ENCODE measurements around the gene PROC.
"Not testable (repeated sequence)": the region's sequence is repeated elsewhere in the genome, so short reads cannot be mapped to it uniquely, and the experiment has no call there.

PROC gene

DNA sequence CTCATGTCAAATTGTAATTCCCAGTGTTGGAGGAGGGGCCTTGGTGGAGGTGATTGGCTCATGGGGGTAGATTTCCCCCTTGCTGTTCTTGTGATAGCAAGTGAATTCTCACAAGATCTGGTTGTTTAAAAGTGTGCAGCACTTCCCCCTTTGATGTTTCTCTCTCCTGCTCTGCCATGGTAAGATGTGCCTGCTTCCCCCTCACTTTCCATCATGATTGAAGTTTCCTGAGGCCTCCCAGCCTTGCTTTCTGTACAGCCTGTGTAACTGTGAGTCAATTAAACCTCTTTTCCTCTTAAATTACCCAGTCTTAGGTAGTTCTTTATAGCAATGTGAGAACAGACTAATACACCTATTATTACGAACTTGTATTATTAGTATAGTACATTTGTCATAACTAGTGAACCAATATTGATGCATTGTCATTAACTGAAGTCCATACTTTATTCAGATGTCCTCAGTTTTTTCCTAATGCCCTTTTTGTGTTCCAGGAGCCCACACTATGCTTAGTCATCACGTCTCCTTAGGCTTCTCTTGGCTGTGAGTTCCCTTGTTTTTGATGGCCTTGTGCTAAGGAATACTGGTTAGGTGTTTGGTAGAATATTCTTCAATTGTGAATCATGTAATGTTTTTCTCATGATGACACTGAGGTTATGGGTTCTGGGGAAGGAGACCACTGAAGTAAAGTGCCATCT is 25.9 kb upstream of the PROC start:
- intact Hi-C loops (cut with DNase I): no loop called here
- no peak for DNase-seq

DNA sequence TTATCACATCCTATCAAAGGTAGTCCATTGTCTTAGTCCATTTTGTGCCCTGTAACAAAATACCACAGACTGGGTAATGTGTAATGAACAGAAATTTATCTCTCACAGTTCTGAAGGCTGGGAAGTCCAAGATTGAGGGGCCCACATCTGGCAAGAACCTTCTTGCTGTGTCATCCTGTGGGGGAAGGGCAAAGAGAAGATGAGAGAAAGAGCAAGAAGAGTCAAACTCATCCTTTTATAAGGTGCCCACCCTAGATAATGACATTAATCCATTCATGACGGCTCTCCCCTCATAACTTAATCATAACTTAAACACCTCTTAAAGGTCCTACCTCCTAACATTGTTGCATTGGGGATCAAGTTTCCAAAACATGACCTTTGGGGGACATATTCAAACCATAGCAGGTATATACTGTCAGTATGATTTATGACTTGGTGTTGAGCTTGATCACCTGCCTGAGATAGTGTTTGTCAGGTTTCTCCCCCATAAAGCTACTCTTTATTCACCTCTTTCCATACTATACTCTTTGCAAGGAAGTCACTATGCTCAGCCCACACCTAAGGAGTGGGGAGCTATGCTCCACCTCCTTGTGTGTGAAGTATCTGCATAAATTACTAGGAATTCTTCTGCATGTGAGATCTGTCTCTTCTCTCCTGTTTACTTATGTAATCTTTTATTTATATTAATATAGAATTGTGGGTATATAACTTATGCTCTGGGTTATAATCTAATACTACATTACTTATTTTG is 25.2 kb upstream of the PROC start:
- DNase-seq: no peak
- intact Hi-C loops (cut with DNase I): no loop called here

DNA sequence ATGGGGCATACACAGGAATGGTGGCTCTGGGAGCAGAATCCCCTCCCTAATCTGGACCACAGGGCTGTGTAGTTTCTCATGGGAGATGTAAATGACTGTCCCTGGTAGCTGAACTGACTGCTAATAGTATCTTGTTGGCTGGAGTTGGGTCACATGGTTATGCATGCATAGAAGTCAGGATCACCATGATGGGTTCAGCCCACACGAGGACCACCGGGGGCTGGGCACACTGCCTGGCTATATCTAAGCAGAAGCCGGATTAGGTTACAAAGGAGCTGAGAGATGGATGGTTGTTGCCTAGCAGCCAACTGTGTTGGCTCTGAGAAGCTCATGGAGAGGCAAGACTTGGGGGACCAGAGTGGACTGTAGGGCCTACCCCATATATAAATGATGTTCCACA is 23.7 kb upstream of the PROC start:
- DNase-seq: no peak
- intact Hi-C loops (cut with DNase I): no loop called here

DNA sequence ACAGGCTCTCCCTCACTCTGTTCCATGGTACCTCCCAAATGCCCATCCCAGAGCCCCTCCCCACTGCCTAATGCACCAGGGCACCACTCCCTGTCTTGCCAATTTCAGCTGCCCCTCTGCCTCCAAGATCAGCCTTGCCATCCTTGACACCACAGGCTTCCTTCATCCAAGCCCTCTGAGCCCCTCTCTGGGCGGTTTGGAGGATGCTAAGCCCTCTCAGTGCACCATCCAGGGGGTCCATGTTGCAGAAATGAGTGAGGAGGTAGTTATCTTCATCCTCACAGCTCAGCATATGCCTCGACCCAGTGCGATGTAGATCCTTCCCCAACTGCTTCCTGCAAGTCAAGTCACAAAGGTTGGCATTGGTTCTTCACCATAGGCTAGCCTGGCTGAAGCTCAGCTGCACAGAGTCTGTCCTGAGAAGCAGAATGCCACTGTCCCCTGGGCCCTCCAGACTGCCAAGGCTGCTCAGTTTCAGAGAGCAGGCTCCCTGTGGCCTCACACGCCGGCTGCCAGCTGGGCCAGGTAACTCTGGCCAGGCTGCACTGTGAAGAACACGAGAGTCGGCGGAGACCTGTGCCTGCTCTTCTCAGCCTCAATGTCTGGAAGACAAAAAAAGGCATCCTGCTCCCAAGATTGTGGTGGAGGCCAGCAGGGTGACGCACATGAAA is 20.5 kb upstream of the PROC start:
- intact Hi-C loops (cut with DNase I): no loop called here
- peak in 1 of 10 donors; percentile 61 for DNase-seq

DNA sequence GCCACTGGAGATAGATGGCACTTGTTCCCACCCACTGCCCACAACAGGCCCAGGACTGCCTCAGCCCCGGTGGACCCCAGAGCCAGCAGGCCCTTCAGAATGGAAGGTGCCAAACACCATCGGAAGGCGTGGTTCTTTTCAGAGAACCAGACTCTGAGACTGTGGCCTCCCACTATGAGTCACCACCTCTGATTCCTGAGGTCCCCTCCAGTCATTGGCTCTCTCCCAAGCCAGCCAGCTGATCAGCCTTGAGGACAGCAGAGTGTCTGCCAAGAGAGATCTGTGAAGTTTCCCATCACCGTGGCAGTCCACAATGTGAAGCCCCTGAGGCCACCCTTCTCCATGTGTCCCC is 20.0 kb upstream of the PROC start:
- intact Hi-C loops (cut with DNase I): no loop called here
- peak in 4 of 10 donors; percentile 41 to 87 (median 52) for DNase-seq

DNA sequence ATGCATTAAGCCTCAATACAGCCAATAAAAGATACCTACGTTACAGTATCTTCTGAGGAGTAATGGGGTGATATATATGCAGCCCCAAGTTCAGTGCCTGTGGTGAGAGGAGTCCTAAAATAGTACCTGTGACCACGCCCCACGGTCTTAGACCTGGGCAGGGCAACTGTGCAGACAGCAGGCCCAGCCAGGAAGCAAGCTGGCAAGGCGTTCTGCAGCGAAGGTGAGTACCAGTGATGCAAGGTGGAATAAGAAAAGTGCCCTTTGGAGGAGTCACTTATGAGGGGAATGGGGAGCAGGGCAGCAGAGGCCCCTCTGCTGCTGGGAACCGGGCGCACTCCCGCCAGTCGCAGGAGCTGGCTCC is 17.7 kb upstream of the PROC start:
- intact Hi-C loops (cut with DNase I): no loop called here
- no peak for DNase-seq

DNA sequence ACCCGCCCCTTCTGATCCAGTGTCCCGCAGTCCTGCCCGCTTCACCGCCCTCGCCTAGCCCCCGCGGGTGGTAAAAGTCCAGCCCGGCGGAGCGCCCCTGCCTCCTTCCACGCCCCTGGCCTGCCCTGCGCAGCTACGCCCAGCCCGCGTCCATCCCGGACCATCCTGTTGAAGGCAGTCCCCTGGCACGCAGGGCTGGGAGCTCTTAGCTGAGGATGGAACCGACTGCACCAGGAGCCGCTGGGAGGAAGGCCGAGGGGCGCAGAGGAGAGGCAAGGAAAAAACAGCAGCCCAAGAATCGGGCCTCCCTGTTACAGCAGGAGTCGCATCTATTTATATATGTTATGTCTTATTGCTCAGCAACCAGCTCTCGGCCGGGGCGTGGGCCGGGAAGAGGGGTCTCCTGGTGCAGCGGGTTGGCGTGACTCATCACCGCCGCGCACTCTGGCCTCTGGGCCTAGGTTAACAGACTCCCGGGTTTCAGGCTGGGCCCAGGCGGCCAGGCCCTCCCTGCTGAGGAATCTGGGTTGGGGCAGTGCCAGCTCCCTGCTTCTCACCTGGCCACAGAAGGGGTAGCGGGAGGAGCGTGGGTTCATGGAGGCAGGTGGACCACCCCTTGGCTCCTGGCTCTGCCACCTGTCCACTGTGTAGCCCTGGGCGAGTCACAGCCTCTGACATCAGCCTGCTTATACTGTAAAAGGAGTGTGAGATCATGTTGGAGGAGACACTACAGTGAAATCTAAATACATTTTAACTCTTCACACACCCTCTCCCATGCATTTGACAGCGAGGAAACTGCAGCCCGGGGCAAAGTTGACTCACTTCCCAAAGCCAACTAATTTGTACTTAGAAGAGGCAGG is 17.1 kb upstream of the PROC start:
- intact Hi-C loops (cut with DNase I): no loop called here
- peak in 1 of 10 donors; percentile 82 for DNase-seq

DNA sequence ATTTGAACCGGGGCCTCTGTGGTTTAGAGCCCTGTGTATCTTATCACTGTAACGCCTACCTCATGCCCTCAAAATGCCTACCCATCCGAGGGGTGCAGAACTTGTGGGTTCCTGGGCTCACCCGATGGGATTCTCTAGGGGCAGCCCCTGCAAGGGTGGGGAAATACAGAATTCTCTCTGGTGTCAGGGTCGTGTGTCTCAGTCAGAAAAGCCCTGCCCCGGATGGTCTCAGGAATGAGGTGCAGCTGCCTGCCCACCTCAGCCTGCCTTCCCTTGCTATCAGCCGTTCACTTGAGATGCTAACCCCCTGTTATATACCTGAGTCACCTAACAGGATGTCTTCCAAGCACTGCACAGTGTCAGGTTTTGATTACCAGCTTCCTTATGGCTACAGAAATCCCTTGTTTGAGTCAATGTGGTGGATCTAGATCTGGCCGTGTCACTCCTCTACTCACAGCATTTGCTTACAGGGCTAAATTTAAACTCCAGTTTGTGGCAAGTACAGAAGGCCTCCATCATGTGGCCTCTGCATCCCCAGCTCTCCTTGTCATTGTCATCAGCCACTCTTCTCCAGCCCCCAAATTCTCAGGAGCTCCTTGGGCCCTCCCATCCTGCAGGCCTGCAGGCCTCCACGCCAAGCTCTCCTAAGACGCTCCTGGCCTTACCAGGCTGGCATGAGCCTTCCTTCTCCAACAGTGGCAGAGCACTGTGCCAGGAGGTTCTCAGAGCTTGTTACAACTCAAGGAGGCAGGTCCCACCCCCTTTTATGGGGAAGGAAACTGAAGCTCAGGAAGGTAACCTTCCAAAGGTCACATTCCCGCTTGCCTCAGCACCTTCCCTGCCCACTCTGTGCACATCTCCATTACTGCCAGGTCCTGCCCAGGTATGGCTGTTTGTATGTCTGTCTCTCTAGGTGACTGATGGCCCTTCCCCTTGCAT is 16.2 kb upstream of the PROC start:
- DNase-seq: peak in 1 of 10 donors; percentile 43
- intact Hi-C loops (cut with DNase I): no loop called here

DNA sequence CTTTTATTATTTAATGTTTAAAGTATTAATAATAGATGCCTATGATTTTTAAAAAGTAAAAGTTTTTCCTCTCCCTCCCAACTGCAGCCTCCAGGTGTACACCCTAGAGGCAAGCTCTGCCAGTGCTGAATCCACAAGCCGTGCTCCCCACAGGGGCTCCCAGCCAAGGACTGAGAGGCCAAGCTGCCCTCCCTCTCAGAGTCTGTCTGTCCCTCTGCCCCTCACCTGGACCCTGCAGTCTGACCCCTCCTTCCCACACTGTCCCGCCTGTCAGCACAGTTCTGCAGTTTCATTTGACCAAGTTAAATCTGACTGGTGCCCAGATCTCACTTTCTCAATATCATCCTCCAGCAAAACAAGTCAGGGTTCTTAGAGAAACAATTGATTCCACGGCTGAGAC is 14.8 kb upstream of the PROC start:
- intact Hi-C loops (cut with DNase I): no loop called here
- DNase-seq: peak in 1 of 10 donors; percentile 57

DNA sequence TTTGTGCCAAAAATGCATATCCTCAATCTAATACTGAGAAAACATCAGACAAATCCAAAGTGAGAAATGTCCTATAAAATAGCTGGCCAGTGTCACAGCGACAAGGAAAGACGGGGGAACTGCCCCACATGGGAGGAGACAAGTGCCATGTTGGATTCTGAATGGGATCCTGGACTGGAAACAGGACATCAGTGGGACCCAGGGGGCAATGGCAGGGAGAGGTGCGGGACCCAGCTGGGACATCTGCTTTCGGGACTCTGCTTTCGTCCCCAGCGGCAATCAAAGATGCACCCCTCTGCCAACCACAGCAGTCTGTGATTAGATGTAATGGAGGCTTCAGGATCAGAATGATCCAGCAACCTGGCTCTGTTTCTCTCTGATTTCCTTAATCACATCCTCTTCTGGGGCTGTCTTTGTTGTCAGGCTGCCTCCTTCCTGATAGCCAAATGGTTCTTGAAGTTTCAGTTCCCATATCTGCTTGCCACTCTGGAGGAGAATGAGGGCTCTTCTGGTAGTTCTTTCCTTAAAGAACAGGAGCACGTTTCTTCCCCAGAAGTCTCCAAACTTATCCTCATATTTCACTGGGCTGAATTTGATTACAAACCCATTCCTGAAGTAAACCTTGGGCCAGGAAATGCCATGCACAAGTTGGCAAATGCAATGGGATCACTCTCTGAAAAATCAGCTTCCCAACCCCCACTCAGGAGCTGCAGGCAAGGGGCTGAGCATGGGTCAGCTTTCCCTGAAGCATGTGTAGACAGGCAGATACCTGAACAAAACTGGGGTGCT is 13.6 kb upstream of the PROC start:
- DNase-seq: peak in 1 of 10 donors; percentile 59
- intact Hi-C loops (cut with DNase I): no loop called here

DNA sequence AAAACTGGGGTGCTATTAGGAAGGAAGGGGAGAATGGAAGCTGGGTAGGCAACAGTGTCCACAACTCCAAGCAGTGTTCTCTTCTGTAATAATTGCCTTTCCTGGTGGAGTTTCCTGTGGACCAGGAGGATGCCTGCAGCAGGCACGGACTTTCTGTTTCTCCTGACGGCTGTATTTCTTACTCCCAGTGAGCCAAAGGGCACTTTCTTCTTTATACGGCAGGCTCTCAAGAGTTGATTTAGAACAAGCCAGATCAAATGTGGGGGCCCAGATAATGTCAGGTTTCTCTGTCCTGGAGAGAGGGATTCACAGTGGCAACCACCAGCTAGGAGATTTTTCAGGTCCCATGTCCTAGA is 13.0 kb upstream of the PROC start:
- intact Hi-C loops (cut with DNase I): no loop called here
- no peak for DNase-seq

DNA sequence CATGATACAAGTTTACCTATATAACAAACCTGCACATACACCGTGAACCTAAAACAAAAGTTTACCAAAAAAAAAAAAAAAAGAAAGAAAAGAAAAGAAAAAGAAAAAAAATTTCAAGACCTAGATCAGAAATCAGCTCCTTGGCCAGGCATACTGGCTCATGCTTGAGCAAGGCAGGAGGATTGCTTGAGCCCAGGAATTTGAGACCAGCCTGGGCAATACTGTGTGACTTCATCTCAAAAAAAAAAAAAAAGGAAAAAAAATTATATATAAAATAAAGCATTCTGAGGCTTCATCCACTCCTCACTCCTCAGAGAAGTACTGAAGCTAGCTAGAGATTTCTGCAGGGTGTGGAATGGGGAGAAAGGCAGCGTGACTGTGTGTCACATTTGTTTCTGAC is 11.8 kb upstream of the PROC start:
- intact Hi-C loops (cut with DNase I): loop anchor here (2.0 kb wide), 1 partner anchor 18 kb away; no protein-coding TSS in a partner anchor
- no peak for DNase-seq

DNA sequence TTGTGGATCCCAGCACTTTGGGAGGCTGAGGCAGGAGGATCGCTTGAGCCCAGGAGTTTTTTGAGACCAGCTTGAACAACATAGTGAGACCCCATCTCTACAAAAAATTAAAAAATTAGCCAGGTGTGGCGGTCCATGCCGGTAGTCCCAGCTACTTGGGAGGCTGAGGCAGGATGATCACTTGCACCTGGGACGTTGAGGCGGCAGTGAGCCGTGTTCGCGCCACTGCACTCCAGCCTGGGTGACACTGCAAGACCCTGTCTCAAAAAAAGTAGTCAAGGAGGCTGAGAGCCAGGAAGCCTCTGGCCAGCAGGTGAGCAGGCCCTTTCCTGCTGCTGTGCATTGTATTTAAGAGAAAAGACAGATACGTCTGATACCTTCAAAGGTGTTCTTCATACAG is 11.1 kb upstream of the PROC start:
- peak in 1 of 10 donors; percentile 62 for DNase-seq
- intact Hi-C loops (cut with DNase I): loop anchor here (2.0 kb wide), 1 partner anchor 18 kb away; no protein-coding TSS in a partner anchor

DNA sequence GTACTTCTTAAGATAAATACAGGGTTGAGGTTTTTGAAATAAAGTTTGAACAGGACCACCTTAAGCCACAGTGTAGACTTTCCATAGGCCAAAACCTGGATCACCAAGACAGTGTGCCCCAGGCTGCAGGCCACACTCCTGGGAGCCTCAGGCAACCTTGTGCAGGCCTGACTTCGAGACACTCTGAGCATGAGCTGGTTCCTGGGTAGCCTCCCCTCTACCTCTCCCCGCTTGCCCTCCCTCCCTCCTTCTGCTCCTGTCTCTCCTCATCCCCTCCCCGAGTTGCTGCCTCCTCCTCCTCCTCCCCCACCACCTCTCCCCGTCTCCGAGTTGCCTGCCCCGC is 10.6 kb upstream of the PROC start:
- intact Hi-C loops (cut with DNase I): loop anchor here (2.0 kb wide), 1 partner anchor 19 kb away; no protein-coding TSS in a partner anchor
- DNase-seq: no peak

DNA sequence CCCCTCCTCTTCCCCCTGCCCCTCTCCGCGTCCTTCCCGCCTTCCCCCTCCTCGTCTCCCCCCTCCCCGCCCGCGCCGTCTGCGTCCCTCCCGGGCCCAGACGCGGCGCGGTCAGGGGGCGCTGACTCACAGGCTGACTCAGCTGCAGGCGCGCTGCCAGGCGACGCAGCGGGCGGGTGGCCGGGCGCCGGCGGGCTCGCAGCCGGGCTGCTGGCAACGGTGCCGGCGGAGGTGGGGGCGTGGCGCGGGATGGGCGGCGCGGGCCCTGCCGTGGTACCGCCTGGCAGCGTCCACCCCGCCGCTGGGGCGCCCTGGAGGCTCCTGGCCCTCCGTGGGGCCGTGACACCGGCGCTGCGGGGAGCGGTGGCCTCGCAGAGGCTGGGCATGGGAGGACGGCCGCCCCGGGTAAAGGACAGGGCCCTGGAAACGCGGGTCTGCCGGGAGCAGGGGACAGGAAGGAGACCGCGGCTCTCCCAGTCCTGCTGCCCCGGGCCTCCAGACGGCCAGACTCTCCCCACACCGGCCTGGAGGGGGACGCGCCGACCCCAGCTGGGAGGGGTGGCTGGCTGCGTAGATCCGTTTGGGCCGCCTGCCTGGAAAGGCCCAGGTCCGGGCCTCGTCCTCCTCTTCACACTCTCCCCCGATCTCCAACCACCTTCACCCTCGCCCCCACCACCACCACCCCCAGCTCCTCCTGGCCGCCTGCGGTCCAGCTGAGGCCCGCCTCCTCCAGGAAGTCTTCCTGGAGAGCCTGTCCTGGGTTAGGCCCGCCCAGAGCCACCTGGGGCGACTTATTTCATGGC is 10.0 kb upstream of the PROC start:
- peak; percentile 79 to 98 (median 88) for DNase-seq
- intact Hi-C loops (cut with DNase I): no loop called here

DNA sequence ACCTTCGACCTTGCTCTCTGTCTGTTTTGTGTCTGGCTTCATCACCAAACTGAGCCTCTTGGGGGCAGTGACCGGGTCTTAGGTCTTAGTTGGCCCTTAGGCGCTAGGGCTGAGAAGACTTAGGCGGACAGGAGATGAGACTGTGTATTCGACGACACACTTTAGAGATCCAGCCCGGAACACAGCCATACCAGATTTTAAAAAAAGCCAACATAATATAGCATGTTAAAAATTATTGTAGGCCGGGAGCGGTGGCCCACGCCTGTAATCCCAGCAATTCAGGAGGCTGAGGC is 9.5 kb upstream of the PROC start:
- DNase-seq: no peak
- intact Hi-C loops (cut with DNase I): no loop called here

DNA sequence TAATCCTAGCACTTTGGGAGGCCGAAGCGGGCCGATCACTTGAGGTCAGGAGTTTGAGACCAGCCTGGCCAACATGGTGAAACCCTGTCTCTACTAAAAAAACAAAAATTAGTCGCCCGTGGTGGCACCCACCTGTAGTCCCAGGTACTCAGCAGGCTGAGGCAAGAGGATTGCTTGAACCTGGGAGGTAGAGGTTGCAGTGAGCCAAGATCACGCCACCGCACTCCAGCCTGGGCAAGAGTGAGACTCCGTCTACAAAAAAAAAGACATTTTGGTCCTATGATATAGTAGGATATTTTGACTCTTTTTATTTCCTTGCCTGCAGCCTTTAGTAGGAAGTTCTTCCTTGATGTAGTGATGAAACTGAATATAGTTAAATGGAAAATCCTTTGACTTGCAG is 8.5 kb upstream of the PROC start:
- peak in 1 of 10 donors; percentile 59 for DNase-seq
- intact Hi-C loops (cut with DNase I): not testable (repeated sequence)

DNA sequence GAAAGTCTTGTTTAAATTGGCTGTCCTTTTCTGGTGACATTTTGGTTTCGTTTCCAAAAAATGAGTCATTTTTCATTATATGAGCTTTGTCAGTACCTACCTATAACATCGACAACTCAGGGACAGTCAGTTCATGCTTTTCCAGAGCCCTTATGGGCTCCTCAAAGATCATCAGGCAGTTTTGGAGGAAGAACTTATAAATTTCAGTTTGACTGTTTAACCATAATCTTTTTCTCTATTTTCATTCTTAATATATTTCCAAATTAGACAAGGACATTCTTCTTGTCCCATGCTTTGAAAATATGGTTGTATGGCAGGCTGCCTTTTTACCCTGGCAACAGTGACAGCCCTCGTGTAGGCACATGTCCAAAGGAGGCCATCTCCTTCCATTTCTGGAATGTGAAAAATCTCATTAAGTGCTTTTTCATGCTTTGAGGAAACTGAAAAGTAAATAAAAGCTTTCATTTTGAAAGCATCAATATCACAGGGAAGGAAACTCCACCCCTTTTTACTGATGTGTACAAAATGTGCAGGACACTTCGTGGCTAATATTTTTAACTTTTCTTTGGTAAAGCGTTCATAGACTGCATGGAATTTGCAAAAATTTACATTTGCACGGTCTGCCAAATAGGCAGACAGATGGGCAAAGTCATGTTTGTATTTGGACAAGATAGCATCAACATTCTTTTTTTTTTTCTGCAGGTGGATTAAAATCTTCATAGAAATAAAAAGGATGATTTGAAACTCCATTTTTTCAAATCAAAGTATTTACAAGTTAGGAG is 7.2 kb upstream of the PROC start:
- intact Hi-C loops (cut with DNase I): no loop called here
- DNase-seq: no peak

All from posterior cingulate gyrus (tissue), 11 donors.